Stimulated activated memory B cell treated with anti-CD40 and anti-IgM and Interleukin-4, amounts not matched to agents 10 μg/mL and 1 μg/mL and 100 μg/mL, for 72 hours (primary cell): ENCODE data around the gene ZNF212.

Experiments
- ATAC-seq: fragments of 150-1000 bp; cut with Tn5 transposase; 2 replicates; pipeline ENCODE4 v1.10.0; 2021
- H3K27ac Mint-ChIP-seq: one replicate; pipeline ENCODE4 v1.8.0; 2022; ENCODE audit warnings: mild to moderate bottlenecking, mixed read lengths
- H3K27me3 Mint-ChIP-seq: one replicate; pipeline ENCODE4 v1.8.0; 2022; ENCODE audit warnings: mixed read lengths
- H3K36me3 Mint-ChIP-seq: one replicate; pipeline ENCODE4 v1.8.0; 2022; ENCODE audit warnings: mixed read lengths
- H3K4me1 Mint-ChIP-seq: one replicate; pipeline ENCODE4 v1.8.0; 2022; ENCODE audit warnings: mixed read lengths
- H3K4me3 Mint-ChIP-seq: one replicate; pipeline ENCODE4 v1.8.0; 2022; ENCODE audit warnings: mild to moderate bottlenecking, moderate library complexity, mixed read lengths
- H3K9me3 Mint-ChIP-seq: one replicate; pipeline ENCODE4 v1.8.0; 2022; ENCODE audit warnings: mixed read lengths

Gene ZNF212

GRCh38 chr7:149239345-149240143 lies at the start of gene ZNF212:
TSS of gene ZNF212 (plus strand) at chr7:149239651. CDS start at chr7:149239779, 128 bp downstream.
- peaks cover 35% of the 10 kb centered on the region for H3K4me1 Mint-ChIP-seq
- H3K27ac Mint-ChIP-seq = peak within 1 kb of the TSS; percentile 88
- no peaks in the 10 kb centered on the region for H3K27me3 Mint-ChIP-seq
- H3K9me3 Mint-ChIP-seq = peaks cover 8% of the 10 kb centered on the region
- peaks cover 9% of the 10 kb centered on the region for H3K36me3 Mint-ChIP-seq
- peak; percentile 100 for ATAC-seq
- H3K4me3 Mint-ChIP-seq = peak within 1 kb of the TSS; percentile 94

- ATAC-seq = no peak
- Mint-ChIP-seq H3K9me3 (no peaks in the 10 kb centered on the region), H3K4me3 (peak overlapping the region; percentile 84), H3K27me3 (no peaks in the 10 kb centered on the region), H3K4me1 (peaks cover 26% of the 10 kb centered on the region), H3K27ac (peak overlapping the region; percentile 72), H3K36me3 (no peaks in the 10 kb centered on the region)
Observed at GRCh38 chr7:149191851-149192250, 47.6 kb upstream of the ZNF212 start.

- no peaks in the 10 kb centered on the region for H3K9me3 Mint-ChIP-seq
- peaks cover 17% of the 10 kb centered on the region for H3K36me3 Mint-ChIP-seq
- no peak for ATAC-seq
- peak overlapping the region; percentile 85 for H3K4me3 Mint-ChIP-seq
- peaks cover 33% of the 10 kb centered on the region for H3K4me1 Mint-ChIP-seq
- H3K27me3 Mint-ChIP-seq = no peaks in the 10 kb centered on the region
- peak overlapping the region; percentile 90 for H3K27ac Mint-ChIP-seq
Observed at GRCh38 chr7:149194799-149195179, 44.7 kb upstream of the ZNF212 start.

- H3K4me3 Mint-ChIP-seq = peak within 1 kb of the TSS; percentile 85
- H3K27ac Mint-ChIP-seq = peak within 1 kb of the TSS; percentile 90
- H3K4me1 Mint-ChIP-seq = peaks cover 30% of the 10 kb centered on the region
- H3K9me3 Mint-ChIP-seq = no peaks in the 10 kb centered on the region
- H3K27me3 Mint-ChIP-seq = no peaks in the 10 kb centered on the region
- peaks cover 24% of the 10 kb centered on the region for H3K36me3 Mint-ChIP-seq
- peak; percentile 93 for ATAC-seq
Observed at GRCh38 chr7:149195180-149196150, 44.0 kb upstream of the ZNF212 start, which contains the start of gene ZNF282. TSS of gene ZNF282 (plus strand) at chr7:149195546. CDS start at chr7:149195590, 44 bp downstream.

GRCh38 chr7:149196151-149196704 lies 43.2 kb upstream of the ZNF212 start:
- no peak for ATAC-seq
- H3K9me3 Mint-ChIP-seq = no peaks in the 10 kb centered on the region
- no peaks in the 10 kb centered on the region for H3K27me3 Mint-ChIP-seq
- peaks cover 22% of the 10 kb centered on the region for H3K4me1 Mint-ChIP-seq
- peaks cover 31% of the 10 kb centered on the region for H3K36me3 Mint-ChIP-seq
- peak overlapping the region; percentile 90 for H3K27ac Mint-ChIP-seq
- peak overlapping the region; percentile 82 for H3K4me3 Mint-ChIP-seq

GRCh38 chr7:149196705-149197171 lies 42.7 kb upstream of the ZNF212 start:
- peaks cover 22% of the 10 kb centered on the region for H3K4me1 Mint-ChIP-seq
- ATAC-seq = no peak
- peaks cover 36% of the 10 kb centered on the region for H3K36me3 Mint-ChIP-seq
- no peaks in the 10 kb centered on the region for H3K27me3 Mint-ChIP-seq
- H3K27ac Mint-ChIP-seq = peak overlapping the region; percentile 90
- H3K4me3 Mint-ChIP-seq = peak overlapping the region; percentile 82
- no peaks in the 10 kb centered on the region for H3K9me3 Mint-ChIP-seq

GRCh38 chr7:149197675-149198074 lies 41.8 kb upstream of the ZNF212 start:
- no peak overlapping the region for H3K4me3 Mint-ChIP-seq
- no peak overlapping the region for H3K27ac Mint-ChIP-seq
- H3K36me3 Mint-ChIP-seq = peaks cover 43% of the 10 kb centered on the region
- no peak for ATAC-seq
- no peaks in the 10 kb centered on the region for H3K27me3 Mint-ChIP-seq
- peaks cover 22% of the 10 kb centered on the region for H3K4me1 Mint-ChIP-seq
- no peaks in the 10 kb centered on the region for H3K9me3 Mint-ChIP-seq

GRCh38 chr7:149198161-149198816 lies 41.2 kb upstream of the ZNF212 start:
- Mint-ChIP-seq H3K9me3 (no peaks in the 10 kb centered on the region), H3K4me1 (peaks cover 22% of the 10 kb centered on the region), H3K36me3 (peaks cover 49% of the 10 kb centered on the region), H3K4me3 (no peak overlapping the region), H3K27me3 (no peaks in the 10 kb centered on the region), H3K27ac (no peak overlapping the region)
- no peak for ATAC-seq

GRCh38 chr7:149199234-149199995 lies 40.0 kb upstream of the ZNF212 start:
- Mint-ChIP-seq H3K9me3 (no peaks in the 10 kb centered on the region), H3K27ac (no peak overlapping the region), H3K4me3 (no peak overlapping the region), H3K27me3 (no peaks in the 10 kb centered on the region), H3K36me3 (peaks cover 59% of the 10 kb centered on the region), H3K4me1 (peaks cover 28% of the 10 kb centered on the region)
- no peak for ATAC-seq

- Mint-ChIP-seq H3K36me3 (peaks cover 85% of the 10 kb centered on the region), H3K9me3 (no peaks in the 10 kb centered on the region), H3K4me1 (peaks cover 6% of the 10 kb centered on the region), H3K27me3 (no peaks in the 10 kb centered on the region), H3K4me3 (no peak overlapping the region), H3K27ac (no peak overlapping the region)
- no peak for ATAC-seq
Observed at GRCh38 chr7:149202831-149203231, 36.6 kb upstream of the ZNF212 start.

GRCh38 chr7:149205690-149206381 lies 33.6 kb upstream of the ZNF212 start:
- Mint-ChIP-seq H3K9me3 (no peaks in the 10 kb centered on the region), H3K4me3 (no peak overlapping the region), H3K27me3 (no peaks in the 10 kb centered on the region), H3K4me1 (peaks cover 6% of the 10 kb centered on the region), H3K27ac (no peak overlapping the region), H3K36me3 (peaks cover 81% of the 10 kb centered on the region)
- no peak for ATAC-seq

GRCh38 chr7:149207324-149208035 lies 32.0 kb upstream of the ZNF212 start:
- Mint-ChIP-seq H3K9me3 (no peaks in the 10 kb centered on the region), H3K4me3 (no peak overlapping the region), H3K27ac (no peak overlapping the region), H3K4me1 (peaks cover 6% of the 10 kb centered on the region), H3K36me3 (peaks cover 83% of the 10 kb centered on the region), H3K27me3 (no peaks in the 10 kb centered on the region)
- no peak for ATAC-seq
